Naive B cell (primary cell): ENCODE measurements around the gene SDK1. TPM values are rescaled to one million over a fixed set of nuclear protein-coding genes. Genes with fewer than 3 reads are reported as not detected.

Experiments used
- ATAC-seq, 2 donors: fragments of 150-1000 bp; cut with Tn5 transposase; 2 replicates each; pipeline ENCODE4 v1.10.0; 2021; ENCODE audit warnings: low read depth in 2 of 2, mild to moderate bottlenecking in 2 of 2, moderate library complexity in 2 of 2
- DNase-seq: peaks from one replicate; pipeline ENCODE4 v3.0.0; 2022
- H3K27ac Mint-ChIP-seq, 6 donors: one replicate each; pipeline ENCODE4 v1.8.0; 2020 to 2022; ENCODE audit warnings: mild to moderate bottlenecking in 6 of 6, mixed read lengths in 6 of 6, moderate library complexity in 5 of 6, inconsistent platforms in 2 of 6
- H3K27me3 Mint-ChIP-seq, 3 donors: one replicate each; pipeline ENCODE4 v1.8.0; 2021 to 2022; ENCODE audit warnings: mixed read lengths in 3 of 3, mild to moderate bottlenecking in 1 of 3
- H3K36me3 Mint-ChIP-seq, 2 donors: one replicate each; pipeline ENCODE4 v1.8.0; 2020 to 2022; ENCODE audit warnings: mixed read lengths in 2 of 2, inconsistent platforms in 1 of 2, mild to moderate bottlenecking in 1 of 2
- H3K4me1 Mint-ChIP-seq, 3 donors: one replicate each; pipeline ENCODE4 v1.8.0; 2020 to 2022; ENCODE audit warnings: mixed read lengths in 3 of 3, inconsistent platforms in 1 of 3, mild to moderate bottlenecking in 1 of 3, moderate library complexity in 1 of 3
- H3K4me3 Mint-ChIP-seq, 8 donors: one replicate each; pipeline ENCODE4 v1.8.0; 2020 to 2022; ENCODE audit warnings: mild to moderate bottlenecking in 8 of 8, mixed read lengths in 8 of 8, moderate library complexity in 8 of 8, inconsistent platforms in 2 of 8
- H3K9me3 Mint-ChIP-seq, 7 donors: one replicate each; pipeline ENCODE4 v1.8.0; 2020 to 2022; ENCODE audit warnings: mixed read lengths in 7 of 7, mild to moderate bottlenecking in 5 of 7, inconsistent platforms in 2 of 7, moderate library complexity in 1 of 7
- polyA plus RNA-seq, 6 donors: library from polyadenylated mRNA; unstranded; fragments of 300-500 nt; fragmentation: Illumina TruSeq; gene quantifications; one replicate each; pipeline ENCODE4 v1.2.3, GENCODE V29; 2021; ENCODE audit warnings: low read depth in 6 of 6

The SDK1 gene
- polyA plus RNA-seq, 6 donors from 2014 or later = 0.15 to 0.60 (median 0.38) TPM; not detected in 2

DNA sequence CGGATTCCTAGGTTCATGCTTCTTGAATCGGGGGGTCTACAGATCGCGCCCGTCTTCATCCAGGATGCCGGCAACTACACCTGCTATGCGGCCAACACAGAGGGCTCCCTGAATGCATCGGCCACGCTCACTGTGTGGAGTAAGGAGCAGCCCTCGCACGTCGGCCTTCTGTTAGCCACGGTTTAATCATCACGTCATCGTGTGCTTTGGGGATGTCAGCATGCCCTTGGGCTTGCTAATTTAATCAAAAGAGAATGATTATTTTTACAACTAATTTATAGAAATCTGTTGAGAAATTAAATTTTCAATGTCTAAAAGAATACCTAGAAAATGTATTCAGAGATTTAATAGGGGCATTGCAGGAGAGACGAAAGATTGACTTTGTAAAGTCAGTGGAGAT lies 668.2 kb downstream of the SDK1 start:
- H3K9me3 Mint-ChIP-seq = peaks cover 0 to 3% (median 0%) of the 10 kb centered on the region in 7 donors
- ATAC-seq = no peak
- no peaks in the 10 kb centered on the region for H3K4me1 Mint-ChIP-seq

DNA sequence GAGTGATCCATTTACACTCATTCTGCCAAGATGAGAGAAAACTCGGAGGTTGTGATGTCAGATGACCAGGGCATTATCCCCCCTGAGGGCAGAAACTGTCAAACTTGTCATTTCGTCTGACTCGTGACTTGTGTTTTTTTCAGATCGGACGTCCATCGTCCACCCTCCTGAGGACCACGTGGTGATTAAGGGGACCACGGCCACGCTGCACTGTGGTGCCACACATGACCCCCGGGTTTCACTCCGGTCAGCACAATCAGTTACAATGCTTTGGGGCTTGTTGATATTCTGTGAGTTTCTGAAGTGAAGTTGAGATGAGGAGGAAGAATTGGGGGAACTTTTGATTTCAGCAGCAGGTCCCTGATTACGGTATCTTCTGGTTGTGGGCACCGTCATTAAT lies 670.3 kb downstream of the SDK1 start:
- Mint-ChIP-seq H3K36me3 (peaks cover 0 to 7% of the 10 kb centered on the region in 2 donors), H3K9me3 (peaks cover 0 to 3% (median 0%) of the 10 kb centered on the region in 7 donors), H3K27ac (no peak overlapping the region), H3K4me3 (no peak overlapping the region), H3K27me3 (peaks cover 0 to 8% (median 3%) of the 10 kb centered on the region in 3 donors), H3K4me1 (no peaks in the 10 kb centered on the region)
- ATAC-seq (no peak), DNase-seq (no peak)

More for the DNA sequence above, 668.2 kb downstream of the SDK1 start:
- DNase-seq = no peak
- H3K27ac Mint-ChIP-seq = no peak overlapping the region
- peaks cover 0 to 7% of the 10 kb centered on the region in 2 donors for H3K36me3 Mint-ChIP-seq
- peaks cover 0 to 8% (median 3%) of the 10 kb centered on the region in 3 donors for H3K27me3 Mint-ChIP-seq
- H3K4me3 Mint-ChIP-seq = no peak overlapping the region

GRCh38 chr7:3973264-3973663 lies 672.2 kb downstream of the SDK1 start:
- DNase-seq (no peak), ATAC-seq (no peak)
- no peak overlapping the region for H3K27ac Mint-ChIP-seq
- no peaks in the 10 kb centered on the region for H3K4me1 Mint-ChIP-seq
- peaks cover 0 to 8% (median 0%) of the 10 kb centered on the region in 3 donors for H3K27me3 Mint-ChIP-seq
- H3K36me3 Mint-ChIP-seq = peaks cover 0 to 7% of the 10 kb centered on the region in 2 donors
- peaks cover 0 to 3% (median 0%) of the 10 kb centered on the region in 7 donors for H3K9me3 Mint-ChIP-seq
- no peak overlapping the region for H3K4me3 Mint-ChIP-seq

- Mint-ChIP-seq H3K4me1 (no peaks in the 10 kb centered on the region), H3K9me3 (peaks cover 0 to 3% (median 0%) of the 10 kb centered on the region in 7 donors), H3K4me3 (no peak overlapping the region), H3K27me3 (no peaks in the 10 kb centered on the region), H3K36me3 (no peaks in the 10 kb centered on the region), H3K27ac (no peak overlapping the region)
- ATAC-seq (no peak), DNase-seq (no peak)
Measured at GRCh38 chr7:3974329-3974728, 673.3 kb downstream of the SDK1 start.

DNA sequence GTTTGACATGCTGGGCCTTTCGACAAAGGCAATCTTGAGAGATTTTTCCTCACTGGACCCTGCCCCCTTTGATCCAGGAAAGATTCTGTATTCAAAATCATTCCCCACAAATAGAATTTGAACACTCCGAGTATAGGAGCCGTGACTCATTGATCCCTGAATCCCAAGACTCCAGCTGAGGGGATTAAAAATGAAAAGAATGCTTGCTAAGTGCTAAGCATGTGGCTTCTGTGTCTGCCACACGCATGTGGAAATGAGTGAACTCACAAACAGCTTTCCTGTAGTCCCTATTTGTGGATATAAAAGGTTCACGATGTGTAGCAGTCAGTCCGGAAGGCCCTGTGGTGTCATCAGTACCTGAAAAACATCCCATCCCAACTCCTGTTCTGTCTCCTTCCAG lies 674.3 kb downstream of the SDK1 start:
- DNase-seq (no peak), ATAC-seq (no peak)
- H3K4me1 Mint-ChIP-seq = no peaks in the 10 kb centered on the region
- peaks cover 0 to 3% (median 0%) of the 10 kb centered on the region in 7 donors for H3K9me3 Mint-ChIP-seq
- no peak overlapping the region for H3K27ac Mint-ChIP-seq
- no peaks in the 10 kb centered on the region for H3K36me3 Mint-ChIP-seq
- H3K4me3 Mint-ChIP-seq = no peak overlapping the region
- no peaks in the 10 kb centered on the region for H3K27me3 Mint-ChIP-seq

DNA sequence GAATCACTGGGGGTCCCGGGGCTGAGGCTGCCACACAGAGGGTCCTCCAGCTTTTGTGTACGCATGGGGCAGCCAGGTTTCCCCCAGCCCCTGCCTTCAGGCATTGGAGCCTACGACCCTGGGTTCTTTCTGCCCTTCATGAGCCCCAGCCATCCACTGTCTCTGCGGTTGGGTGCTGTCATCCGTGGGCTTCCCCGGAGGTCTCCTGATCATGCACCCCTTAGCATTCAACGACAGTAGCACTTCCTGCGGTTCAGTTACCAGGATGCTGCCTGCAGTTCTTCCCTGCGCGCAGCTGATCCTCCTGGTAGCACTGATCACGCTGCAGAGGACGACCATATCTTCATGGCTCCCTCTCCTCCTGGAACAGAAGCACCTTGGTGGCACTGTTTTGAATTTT lies 676.3 kb downstream of the SDK1 start:
- H3K27me3 Mint-ChIP-seq = no peaks in the 10 kb centered on the region
- H3K4me1 Mint-ChIP-seq = no peaks in the 10 kb centered on the region
- no peaks in the 10 kb centered on the region for H3K9me3 Mint-ChIP-seq
- no peaks in the 10 kb centered on the region for H3K36me3 Mint-ChIP-seq
- H3K27ac Mint-ChIP-seq = no peak overlapping the region
- ATAC-seq (no peak), DNase-seq (no peak)
- H3K4me3 Mint-ChIP-seq = no peak overlapping the region

DNA sequence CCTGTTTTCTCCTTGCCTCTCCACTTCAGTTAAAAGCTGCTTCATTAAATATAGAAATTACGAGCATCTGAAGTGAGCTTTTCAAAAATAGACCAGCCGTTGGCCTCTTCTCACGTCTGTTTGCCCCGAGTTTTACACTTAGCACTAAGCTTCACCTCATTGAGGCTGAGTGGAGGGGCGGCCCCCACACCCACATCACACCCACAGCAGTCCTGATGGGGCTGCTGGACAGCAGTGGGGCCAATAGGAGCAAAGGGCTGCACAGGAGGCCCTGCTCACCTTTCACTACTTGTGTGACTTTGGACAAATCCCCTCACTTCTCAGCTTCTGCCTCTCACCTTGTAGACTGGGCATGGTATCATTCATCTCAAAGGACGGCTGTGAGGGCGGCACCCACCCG lies 677.8 kb downstream of the SDK1 start:
- no peak for ATAC-seq
- no peak overlapping the region for H3K27ac Mint-ChIP-seq
- no peak for DNase-seq
- no peaks in the 10 kb centered on the region for H3K36me3 Mint-ChIP-seq
- H3K27me3 Mint-ChIP-seq = no peaks in the 10 kb centered on the region
- H3K4me1 Mint-ChIP-seq = no peaks in the 10 kb centered on the region
- no peaks in the 10 kb centered on the region for H3K9me3 Mint-ChIP-seq
- H3K4me3 Mint-ChIP-seq = no peak overlapping the region

DNA sequence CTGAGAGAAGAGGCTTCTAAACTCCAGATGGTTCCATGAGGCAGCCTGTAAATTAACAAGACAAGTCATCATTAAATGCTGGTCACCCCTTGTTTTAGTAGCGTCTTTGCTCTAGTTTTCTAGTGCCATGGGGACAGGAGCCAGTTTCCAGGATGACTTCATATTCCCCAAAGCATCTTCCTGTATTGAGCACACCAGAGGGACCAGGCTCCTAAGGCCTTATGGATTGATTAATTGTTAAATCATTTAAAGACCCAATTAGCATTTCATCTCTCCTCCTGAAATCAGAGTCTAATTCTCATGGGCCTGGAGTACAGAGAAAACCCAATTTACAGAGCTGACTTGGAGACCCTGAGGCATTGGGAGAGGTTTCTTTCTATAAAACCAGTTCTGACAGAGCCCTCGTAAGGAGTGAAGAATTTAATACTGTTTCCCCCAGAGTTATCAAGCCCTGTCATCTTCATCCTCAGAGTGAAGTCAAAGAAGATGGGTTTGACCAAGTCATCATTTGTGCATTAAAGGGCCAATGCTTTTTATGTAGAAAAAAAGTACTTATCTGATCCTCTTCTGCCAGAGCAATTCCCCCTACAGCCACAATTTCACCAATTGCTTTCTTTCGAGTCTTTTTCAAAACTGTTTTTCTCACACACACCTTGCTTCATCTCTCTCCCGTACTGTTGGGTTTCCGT lies 678.7 kb downstream of the SDK1 start:
- no peaks in the 10 kb centered on the region for H3K4me1 Mint-ChIP-seq
- no peaks in the 10 kb centered on the region for H3K27me3 Mint-ChIP-seq
- no peak overlapping the region for H3K4me3 Mint-ChIP-seq
- no peaks in the 10 kb centered on the region for H3K36me3 Mint-ChIP-seq
- DNase-seq (no peak), ATAC-seq (no peak)
- H3K9me3 Mint-ChIP-seq = no peaks in the 10 kb centered on the region
- peak overlapping the region in 1 of 6 donors; percentile 54 for H3K27ac Mint-ChIP-seq

DNA sequence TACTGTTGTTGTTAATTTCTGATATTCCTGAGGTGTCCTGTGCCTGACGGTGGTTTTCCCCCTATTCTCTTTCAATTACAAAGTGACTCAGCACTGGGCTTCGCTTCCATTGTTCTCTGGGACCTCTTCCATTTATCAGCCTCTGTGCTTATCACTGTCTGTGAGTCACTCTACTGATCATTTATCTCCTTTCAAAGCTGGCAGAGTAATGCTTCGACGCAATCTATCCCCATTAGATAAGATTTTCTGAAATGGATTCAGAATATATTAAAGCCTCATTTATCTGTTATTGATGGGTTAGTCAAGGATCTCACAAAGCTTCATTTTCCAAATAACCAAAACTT lies 679.2 kb downstream of the SDK1 start:
- ATAC-seq (no peak), DNase-seq (no peak)
- Mint-ChIP-seq H3K9me3 (no peaks in the 10 kb centered on the region), H3K4me1 (no peaks in the 10 kb centered on the region), H3K36me3 (no peaks in the 10 kb centered on the region), H3K27me3 (no peaks in the 10 kb centered on the region), H3K27ac (no peak overlapping the region), H3K4me3 (no peak overlapping the region)

DNA sequence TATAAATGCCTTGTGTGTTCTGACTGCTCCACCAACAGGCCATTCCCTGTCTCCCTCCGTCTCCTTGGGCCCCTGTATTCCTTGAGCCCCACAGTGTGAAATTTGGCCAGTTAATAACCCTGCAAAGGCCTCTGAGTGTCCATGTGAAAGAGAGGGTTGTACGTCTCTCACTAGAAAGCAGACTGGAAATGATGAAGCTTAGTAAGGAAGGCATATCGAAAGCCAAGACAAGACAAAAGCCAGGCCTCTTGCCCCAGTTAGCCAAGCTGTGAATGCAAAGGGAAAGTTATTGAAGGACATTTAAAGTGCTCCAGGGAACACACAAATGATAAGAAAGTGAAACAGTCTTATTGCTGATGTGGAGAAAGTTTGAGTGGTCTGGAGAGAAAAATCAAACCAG lies 680.2 kb downstream of the SDK1 start:
- no peak for DNase-seq
- no peak for ATAC-seq
- H3K36me3 Mint-ChIP-seq = no peaks in the 10 kb centered on the region
- H3K27me3 Mint-ChIP-seq = no peaks in the 10 kb centered on the region
- H3K4me3 Mint-ChIP-seq = no peak overlapping the region
- H3K4me1 Mint-ChIP-seq = no peaks in the 10 kb centered on the region
- no peaks in the 10 kb centered on the region for H3K9me3 Mint-ChIP-seq
- no peak overlapping the region for H3K27ac Mint-ChIP-seq

DNA sequence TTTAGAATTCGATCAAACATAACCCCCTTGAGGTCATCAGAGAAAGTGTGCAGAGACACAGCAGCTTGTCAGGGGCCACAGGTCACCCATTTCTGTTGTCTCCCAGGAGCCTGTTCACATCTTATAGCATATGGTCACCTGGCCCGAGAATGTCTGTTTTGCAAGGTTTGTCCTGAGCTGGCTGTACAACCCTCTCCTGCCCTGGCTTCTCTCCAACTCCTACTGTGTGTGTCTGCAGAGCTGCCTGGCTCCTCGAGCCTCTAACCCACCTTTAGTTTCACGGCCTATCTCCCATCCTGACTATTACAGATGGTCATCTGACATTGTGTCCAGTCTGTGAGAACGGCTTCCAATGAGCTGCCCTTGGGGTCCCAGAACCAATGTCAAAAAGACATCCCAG lies 683.4 kb downstream of the SDK1 start:
- no peak for ATAC-seq
- no peaks in the 10 kb centered on the region for H3K27me3 Mint-ChIP-seq
- no peak for DNase-seq
- peaks cover 0 to 2% of the 10 kb centered on the region in 2 donors for H3K36me3 Mint-ChIP-seq
- no peaks in the 10 kb centered on the region for H3K9me3 Mint-ChIP-seq
- no peaks in the 10 kb centered on the region for H3K4me1 Mint-ChIP-seq
- no peak overlapping the region for H3K27ac Mint-ChIP-seq
- H3K4me3 Mint-ChIP-seq = no peak overlapping the region

GRCh38 chr7:3986927-3987326 lies 685.9 kb downstream of the SDK1 start:
- ATAC-seq (no peak), DNase-seq (no peak)
- Mint-ChIP-seq H3K4me1 (no peaks in the 10 kb centered on the region), H3K9me3 (peaks cover 0 to 2% (median 0%) of the 10 kb centered on the region in 7 donors), H3K27ac (no peak overlapping the region), H3K36me3 (peaks cover 0 to 7% of the 10 kb centered on the region in 2 donors), H3K4me3 (no peak overlapping the region), H3K27me3 (no peaks in the 10 kb centered on the region)

DNA sequence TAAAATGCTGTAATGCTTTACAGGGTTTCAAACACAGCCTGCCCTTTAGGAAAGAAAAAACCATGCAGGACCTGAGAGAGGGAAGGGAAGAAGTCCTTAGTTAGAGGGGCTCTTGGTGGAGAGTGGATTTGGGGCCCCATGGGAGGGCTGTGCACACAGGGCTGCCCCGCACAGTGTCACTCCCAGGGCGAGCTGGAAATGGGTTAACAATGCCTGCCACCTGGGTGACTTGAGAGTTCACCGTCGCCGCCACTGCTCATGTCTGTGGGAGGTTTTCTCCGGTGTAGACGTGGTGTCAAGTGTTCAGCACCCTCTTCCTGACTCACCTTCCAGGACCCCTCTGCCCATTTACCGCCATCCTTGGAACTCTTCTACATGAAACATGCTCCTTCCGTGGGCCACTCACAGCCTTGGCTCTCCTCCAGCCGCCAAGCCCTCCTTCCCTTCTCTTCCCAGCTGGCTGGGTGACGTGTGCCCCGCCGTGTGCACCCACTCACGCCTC lies 686.4 kb downstream of the SDK1 start:
- peaks cover 0 to 7% of the 10 kb centered on the region in 2 donors for H3K36me3 Mint-ChIP-seq
- H3K4me1 Mint-ChIP-seq = no peaks in the 10 kb centered on the region
- ATAC-seq = no peak
- H3K9me3 Mint-ChIP-seq = peaks cover 0 to 2% (median 0%) of the 10 kb centered on the region in 7 donors
- no peak overlapping the region for H3K27ac Mint-ChIP-seq
- no peaks in the 10 kb centered on the region for H3K27me3 Mint-ChIP-seq
- H3K4me3 Mint-ChIP-seq = no peak overlapping the region
- no peak for DNase-seq

DNA sequence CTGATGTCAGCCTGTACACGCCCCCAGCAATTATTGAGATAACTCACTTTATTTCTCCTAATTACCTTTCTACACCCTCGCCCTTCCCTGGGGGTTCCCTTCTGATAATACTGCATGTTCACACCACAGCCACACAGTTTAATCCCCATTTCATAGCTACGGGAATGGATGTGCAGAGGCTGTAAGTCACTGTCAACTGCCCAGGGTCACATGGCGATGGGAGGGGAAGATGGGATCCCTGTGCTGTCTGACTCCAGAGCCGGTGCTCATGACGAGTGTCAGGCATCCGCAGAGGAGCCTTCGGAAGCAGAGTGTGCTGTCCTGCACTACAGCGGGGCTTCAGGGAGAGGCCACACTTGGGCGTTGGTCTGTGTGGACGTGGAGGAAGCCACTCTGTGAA lies 688.7 kb downstream of the SDK1 start:
- DNase-seq = no peak
- H3K9me3 Mint-ChIP-seq = peaks cover 0 to 5% (median 0%) of the 10 kb centered on the region in 7 donors
- ATAC-seq = no peak
- H3K27me3 Mint-ChIP-seq = peaks cover 0 to 2% (median 0%) of the 10 kb centered on the region in 3 donors
- peaks cover 0 to 7% of the 10 kb centered on the region in 2 donors for H3K36me3 Mint-ChIP-seq
- no peak overlapping the region for H3K4me3 Mint-ChIP-seq
- H3K4me1 Mint-ChIP-seq = no peaks in the 10 kb centered on the region
- H3K27ac Mint-ChIP-seq = peak overlapping the region in 2 of 6 donors; percentile 37 to 78
